MCF 10A (cell line): ENCODE measurements around the gene HYPK. TPM values are rescaled to one million over a fixed set of nuclear protein-coding genes. Genes with fewer than 3 reads are reported as not detected.

Experiments
- Bru-seq: library from RNA; stranded (reverse); fragments of 400-500 nt; gene quantifications from one replicate; lab custom pipeline; 2021; lab: Mats Ljungman, UMichigan
- BruChase-seq, 2 experiments: library from RNA; stranded (reverse); fragments of 400-500 nt; gene quantifications; one replicate each; lab custom pipeline; 2021; lab: Mats Ljungman, UMichigan
- BruUV-seq: library from RNA; stranded (reverse); fragments of 400-500 nt; replicated peaks from 2 replicates; lab custom pipeline; 2021; lab: Mats Ljungman, UMichigan
- CTCF ChIA-PET: fragments of 300-600 bp; sonication (Branson Sonifier 250); formaldehyde crosslinking; extraction: SDS; loops from one replicate; lab custom pipeline; 2021; ENCODE audit warnings: antibody characterized with exemption, inconsistent platforms; lab: Yijun Ruan, JAX
- POLR2A ChIA-PET: fragments of 300-600, 350-650 bp; sonication (Branson Sonifier 250); formaldehyde crosslinking; extraction: SDS; loops from one replicate; lab custom pipeline; 2020; ENCODE audit warnings: antibody characterized with exemption, inconsistent platforms; lab: Yijun Ruan, JAX
- DNase-seq: peaks from one replicate; pipeline ENCODE4 v3.0.0-alpha.2; 2018; ENCODE audit not compliant: unreplicated experiment
- H3K27ac Mint-ChIP-seq: one replicate; pipeline ENCODE4 v1.8.0; 2022; ENCODE audit warnings: mild to moderate bottlenecking, low read depth, mixed read lengths; ENCODE audit not compliant: unreplicated experiment
- H3K27me3 Mint-ChIP-seq: one replicate; pipeline ENCODE4 v1.8.0; 2022; ENCODE audit warnings: mixed read lengths; ENCODE audit not compliant: insufficient read depth, unreplicated experiment
- H3K36me3 Mint-ChIP-seq: one replicate; pipeline ENCODE4 v1.8.0; 2022; ENCODE audit warnings: mild to moderate bottlenecking, moderate library complexity, mixed read lengths; ENCODE audit not compliant: insufficient read depth, unreplicated experiment
- H3K4me1 Mint-ChIP-seq: one replicate; pipeline ENCODE4 v1.8.0; 2022; ENCODE audit warnings: mixed read lengths; ENCODE audit not compliant: insufficient read depth, unreplicated experiment
- H3K4me3 Mint-ChIP-seq: one replicate; pipeline ENCODE4 v1.8.0; 2022; ENCODE audit warnings: mild to moderate bottlenecking, moderate library complexity, mixed read lengths; ENCODE audit not compliant: unreplicated experiment
- H3K9me3 Mint-ChIP-seq: one replicate; pipeline ENCODE4 v1.8.0; 2022; ENCODE audit warnings: mixed read lengths; ENCODE audit not compliant: unreplicated experiment
- intact Hi-C: fragments of 100-400 bp; cut with micrococcal nuclease; formaldehyde crosslinking; loops from 2 replicates; pipeline ENCODE4 v1.14.1; 2022
- long read RNA-seq: library from polyadenylated mRNA; stranded (forward); transcript quantifications from one replicate; pipeline ENCODE4 v2.0.0, GENCODE V29; 2022
- total RNA-seq: library from RNA; stranded (reverse); gene quantifications from 2 replicates; pipeline ENCODE4 v1.2.3, GENCODE V29; 2022
- TF ChIP-seq, protein P1 (sequence below): fragments of 200-600 bp; IDR thresholded peaks from one replicate; pipeline ENCODE4 v1.8.0; 2022; ENCODE audit warnings: antibody characterized with exemption, mild to moderate bottlenecking; ENCODE audit not compliant: unreplicated experiment

HYPK gene
- total RNA-seq = 31.1 and 34.5 TPM in 2 replicates
- Bru-seq, nascent RNA = percentile 93 among the genes with signal in this experiment
- BruChase-seq, experiment 1, labeled RNA remaining after a 6-hour chase = percentile 93 among the genes with signal in this experiment
- percentile 94 among the genes with signal in this experiment for BruChase-seq, experiment 2, labeled RNA remaining after a 2-hour chase
- long read RNA-seq, transcript HYPK-202 (4 exons, 1,051 nt) = major isoform, 314 of 515 reads
- long read RNA-seq, partial matches to known transcripts = 0 of 515 reads
- long read RNA-seq, other reads (novel, unspliced or antisense) = 201 of 515 reads

- intact Hi-C loops = no loop called here
- POLR2A ChIA-PET = interaction anchor here (0.5 to 13.7 kb wide), 15 partner anchors 9 to 737 kb away, joined by 3 to 162 read pairs (median 5); partner anchors contain the start of genes EIF3J, ELL3, MFAP1 and SERF2
- Mint-ChIP-seq H3K4me3 (peak within 1 kb of the TSS; percentile 90), H3K27ac (peak within 1 kb of the TSS; percentile 97), H3K36me3 (peaks cover 72% of the 10 kb centered on the region), H3K4me1 (peaks cover 33% of the 10 kb centered on the region), H3K9me3 (no peaks in the 10 kb centered on the region), H3K27me3 (no peaks in the 10 kb centered on the region)
- peak; percentile 87 for DNase-seq
- TSS peak; percentile 54 for BruUV-seq
- CTCF ChIA-PET = interaction anchor here (0.6 kb wide), 2 partner anchors 30 to 360 kb away, joined by 3 to 4 read pairs; no protein-coding TSS in a partner anchor
- TF ChIP-seq, protein P1, sequence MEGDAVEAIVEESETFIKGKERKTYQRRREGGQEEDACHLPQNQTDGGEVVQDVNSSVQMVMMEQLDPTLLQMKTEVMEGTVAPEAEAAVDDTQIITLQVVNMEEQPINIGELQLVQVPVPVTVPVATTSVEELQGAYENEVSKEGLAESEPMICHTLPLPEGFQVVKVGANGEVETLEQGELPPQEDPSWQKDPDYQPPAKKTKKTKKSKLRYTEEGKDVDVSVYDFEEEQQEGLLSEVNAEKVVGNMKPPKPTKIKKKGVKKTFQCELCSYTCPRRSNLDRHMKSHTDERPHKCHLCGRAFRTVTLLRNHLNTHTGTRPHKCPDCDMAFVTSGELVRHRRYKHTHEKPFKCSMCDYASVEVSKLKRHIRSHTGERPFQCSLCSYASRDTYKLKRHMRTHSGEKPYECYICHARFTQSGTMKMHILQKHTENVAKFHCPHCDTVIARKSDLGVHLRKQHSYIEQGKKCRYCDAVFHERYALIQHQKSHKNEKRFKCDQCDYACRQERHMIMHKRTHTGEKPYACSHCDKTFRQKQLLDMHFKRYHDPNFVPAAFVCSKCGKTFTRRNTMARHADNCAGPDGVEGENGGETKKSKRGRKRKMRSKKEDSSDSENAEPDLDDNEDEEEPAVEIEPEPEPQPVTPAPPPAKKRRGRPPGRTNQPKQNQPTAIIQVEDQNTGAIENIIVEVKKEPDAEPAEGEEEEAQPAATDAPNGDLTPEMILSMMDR = no peak
Observed at GRCh38 chr15:43800286-43801141, at the start of gene HYPK. TSS of gene HYPK (plus strand) at chr15:43800599. CDS start at chr15:43800623, 24 bp downstream.

DNA sequence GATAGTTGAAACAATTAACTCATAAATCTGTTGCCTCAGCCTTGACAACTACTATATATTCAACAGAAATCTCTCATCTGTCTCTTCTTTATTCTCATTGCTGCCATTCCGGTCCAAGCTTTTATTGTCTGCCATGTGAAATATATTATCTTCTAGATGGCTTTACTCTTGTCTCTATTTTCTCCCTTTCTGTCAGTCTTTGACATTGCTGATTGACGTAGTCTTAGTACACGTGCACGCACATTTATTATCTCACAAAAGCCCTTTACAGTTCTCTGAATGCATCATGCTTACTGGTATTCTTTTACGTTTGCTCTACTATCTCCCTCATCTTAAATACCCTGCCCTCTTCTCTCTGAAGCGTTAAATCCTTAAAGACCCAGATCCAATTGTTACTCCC, 48.5 kb upstream of the HYPK start:
- ChIA-PET POLR2A (no interaction called here), CTCF (no interaction called here)
- BruUV-seq = no TSS peak
- no peak for DNase-seq
- H3K27ac Mint-ChIP-seq = no peak overlapping the region
- H3K4me1 Mint-ChIP-seq = peaks cover 14% of the 10 kb centered on the region
- peaks cover 71% of the 10 kb centered on the region for H3K36me3 Mint-ChIP-seq
- intact Hi-C loops = no loop called here
- TF ChIP-seq, protein P1 = no peak
- no peak overlapping the region for H3K4me3 Mint-ChIP-seq
- no peaks in the 10 kb centered on the region for H3K27me3 Mint-ChIP-seq
- no peaks in the 10 kb centered on the region for H3K9me3 Mint-ChIP-seq

DNA sequence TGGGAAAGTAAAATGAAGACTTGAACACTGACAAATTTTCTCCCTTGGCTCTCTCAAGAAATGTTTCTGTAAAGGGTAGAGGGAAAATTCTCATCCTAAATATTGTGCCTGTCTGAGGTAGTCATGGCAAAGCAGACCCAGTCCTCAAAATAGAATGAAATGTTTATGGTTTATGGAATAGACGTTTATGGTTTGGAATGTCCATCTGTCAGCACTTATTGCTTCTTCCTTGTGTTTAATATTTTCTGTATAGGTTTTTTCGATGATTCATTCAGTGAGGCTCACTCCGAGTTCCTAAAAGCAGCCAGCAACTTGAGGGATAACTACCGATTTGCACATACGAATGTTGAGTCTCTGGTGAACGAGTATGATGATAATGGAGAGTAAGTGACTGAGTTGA, 37.6 kb upstream of the HYPK start:
- no peak overlapping the region for H3K27ac Mint-ChIP-seq
- DNase-seq = no peak
- no peaks in the 10 kb centered on the region for H3K4me1 Mint-ChIP-seq
- H3K4me3 Mint-ChIP-seq = no peak overlapping the region
- H3K27me3 Mint-ChIP-seq = no peaks in the 10 kb centered on the region
- ChIA-PET POLR2A (no interaction called here), CTCF (no interaction called here)
- H3K36me3 Mint-ChIP-seq = peaks cover 98% of the 10 kb centered on the region
- TF ChIP-seq, protein P1 = no peak
- intact Hi-C loops = no loop called here
- BruUV-seq = no TSS peak
- no peaks in the 10 kb centered on the region for H3K9me3 Mint-ChIP-seq
